Osteoblast (primary cell): Measurements from ENCODE around the gene IGSF5. TPM values are rescaled to one million over a fixed set of nuclear protein-coding genes. Genes with fewer than 3 reads are reported as not detected.

Experiments
- DNase-seq: peaks from one replicate; pipeline ENCODE4 v3.0.0; 2011; ENCODE audit warnings: low spot score, mixed read lengths; ENCODE audit not compliant: insufficient read length; ENCODE audit errors: missing footprints
- H2AFZ ChIP-seq: 2 replicates; pipeline ENCODE4 v1.6.0; 2011; ENCODE audit warnings: mild to moderate bottlenecking, low read length
- H3K27ac ChIP-seq: 2 replicates; pipeline ENCODE4 v1.5.1; 2011; ENCODE audit warnings: mild to moderate bottlenecking, low read depth, low read length, moderate library complexity
- H3K27me3 ChIP-seq: 2 replicates; pipeline ENCODE4 v1.6.0; 2012; ENCODE audit warnings: mild to moderate bottlenecking, control low read depth, inconsistent platforms, low read length, moderate library complexity; ENCODE audit not compliant: insufficient read depth
- H3K36me3 ChIP-seq: 2 replicates; pipeline ENCODE4 v1.5.1; 2011; ENCODE audit warnings: mild to moderate bottlenecking, low read length, control low read depth, moderate library complexity; ENCODE audit not compliant: insufficient read depth
- H3K4me1 ChIP-seq: 2 replicates; pipeline ENCODE4 v1.5.1; 2011; ENCODE audit warnings: mild to moderate bottlenecking, low read length, control low read depth, moderate library complexity; ENCODE audit not compliant: insufficient read depth
- H3K4me2 ChIP-seq: 2 replicates; pipeline ENCODE4 v1.6.0; 2011; ENCODE audit warnings: mild to moderate bottlenecking, low read length; ENCODE audit not compliant: insufficient read depth
- H3K4me3 ChIP-seq: fragments of 200-600 bp; sonication (generic); 3 replicates; pipeline ENCODE4 v1.5.1; 2012; ENCODE audit warnings: mild to moderate bottlenecking, low read length, inconsistent platforms; ENCODE audit not compliant: insufficient read depth
- H3K79me2 ChIP-seq: 2 replicates; pipeline ENCODE4 v1.6.0; 2012; ENCODE audit warnings: mild to moderate bottlenecking, low read length, control low read depth, inconsistent platforms; ENCODE audit not compliant: insufficient read depth
- H3K9me3 ChIP-seq: 2 replicates; pipeline ENCODE4 v1.5.1; 2011; ENCODE audit warnings: low read depth, low read length, control low read depth
- H4K20me1 ChIP-seq: 2 replicates; pipeline ENCODE4 v1.6.0; 2012; ENCODE audit warnings: mild to moderate bottlenecking, low read length, control low read depth; ENCODE audit not compliant: insufficient read depth
- total RNA-seq: library from RNA; depleted of rRNA; stranded (reverse); fragments of >200 nt; gene quantifications from 2 replicates; pipeline ENCODE4 v1.2.3, GENCODE V29; 2012
- TF ChIP-seq, protein P1 (sequence below): IDR thresholded peaks from 2 replicates; pipeline ENCODE4 v1.5.1; 2011; ENCODE audit warnings: mild to moderate bottlenecking, low read depth, low read length, moderate library complexity; ENCODE audit errors: extremely low read depth

The IGSF5 gene
- total RNA-seq, 1 donor = not detected

DNA sequence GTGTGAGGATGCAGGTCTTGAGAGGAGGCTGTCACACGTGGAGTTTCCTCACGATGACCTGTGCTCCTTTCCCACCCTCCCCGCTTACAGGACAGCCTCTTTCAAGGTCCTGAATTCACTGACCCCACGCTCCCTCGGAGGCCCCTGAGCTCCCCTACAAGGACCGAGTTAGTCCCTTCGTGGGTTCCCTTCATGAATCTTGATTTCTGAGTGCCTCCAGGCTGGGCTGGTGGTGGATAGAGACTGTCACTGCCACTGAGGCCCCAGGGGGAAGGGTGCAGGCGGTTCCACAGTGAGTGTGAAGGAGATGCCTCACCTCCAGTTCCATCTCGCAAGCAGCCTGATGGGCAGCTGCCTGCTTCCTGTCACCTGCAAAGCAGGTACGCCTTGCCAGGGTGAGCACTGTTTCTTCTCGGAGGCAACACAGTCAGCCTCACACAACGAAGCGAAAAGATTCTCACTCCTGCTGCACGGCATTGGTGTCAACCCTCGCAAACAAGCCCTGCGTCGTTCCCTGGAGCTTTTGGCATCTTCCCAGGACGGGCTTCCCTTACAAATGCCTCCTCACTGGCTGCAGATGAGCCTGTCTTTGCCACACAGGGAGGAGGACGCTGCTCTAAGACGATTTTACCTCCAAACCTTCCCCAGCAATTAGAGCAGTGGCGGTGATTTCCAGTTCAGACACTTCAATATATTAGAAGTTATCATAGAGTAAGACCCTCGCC is 95.6 kb downstream of the IGSF5 start:
- Histone ChIP-seq H3K27ac (no peak overlapping the region), H3K4me2 (no peak overlapping the region), H2AFZ (no peak overlapping the region), H3K9me3 (no peaks in the 10 kb centered on the region), H3K4me1 (no peaks in the 10 kb centered on the region), H3K27me3 (no peaks in the 10 kb centered on the region), H4K20me1 (no peaks in the 10 kb centered on the region), H3K4me3 (no peak overlapping the region), H3K79me2 (no peaks in the 10 kb centered on the region), H3K36me3 (no peaks in the 10 kb centered on the region)
- no peak for DNase-seq
- TF ChIP-seq, protein P1, sequence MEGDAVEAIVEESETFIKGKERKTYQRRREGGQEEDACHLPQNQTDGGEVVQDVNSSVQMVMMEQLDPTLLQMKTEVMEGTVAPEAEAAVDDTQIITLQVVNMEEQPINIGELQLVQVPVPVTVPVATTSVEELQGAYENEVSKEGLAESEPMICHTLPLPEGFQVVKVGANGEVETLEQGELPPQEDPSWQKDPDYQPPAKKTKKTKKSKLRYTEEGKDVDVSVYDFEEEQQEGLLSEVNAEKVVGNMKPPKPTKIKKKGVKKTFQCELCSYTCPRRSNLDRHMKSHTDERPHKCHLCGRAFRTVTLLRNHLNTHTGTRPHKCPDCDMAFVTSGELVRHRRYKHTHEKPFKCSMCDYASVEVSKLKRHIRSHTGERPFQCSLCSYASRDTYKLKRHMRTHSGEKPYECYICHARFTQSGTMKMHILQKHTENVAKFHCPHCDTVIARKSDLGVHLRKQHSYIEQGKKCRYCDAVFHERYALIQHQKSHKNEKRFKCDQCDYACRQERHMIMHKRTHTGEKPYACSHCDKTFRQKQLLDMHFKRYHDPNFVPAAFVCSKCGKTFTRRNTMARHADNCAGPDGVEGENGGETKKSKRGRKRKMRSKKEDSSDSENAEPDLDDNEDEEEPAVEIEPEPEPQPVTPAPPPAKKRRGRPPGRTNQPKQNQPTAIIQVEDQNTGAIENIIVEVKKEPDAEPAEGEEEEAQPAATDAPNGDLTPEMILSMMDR = no peak

DNA sequence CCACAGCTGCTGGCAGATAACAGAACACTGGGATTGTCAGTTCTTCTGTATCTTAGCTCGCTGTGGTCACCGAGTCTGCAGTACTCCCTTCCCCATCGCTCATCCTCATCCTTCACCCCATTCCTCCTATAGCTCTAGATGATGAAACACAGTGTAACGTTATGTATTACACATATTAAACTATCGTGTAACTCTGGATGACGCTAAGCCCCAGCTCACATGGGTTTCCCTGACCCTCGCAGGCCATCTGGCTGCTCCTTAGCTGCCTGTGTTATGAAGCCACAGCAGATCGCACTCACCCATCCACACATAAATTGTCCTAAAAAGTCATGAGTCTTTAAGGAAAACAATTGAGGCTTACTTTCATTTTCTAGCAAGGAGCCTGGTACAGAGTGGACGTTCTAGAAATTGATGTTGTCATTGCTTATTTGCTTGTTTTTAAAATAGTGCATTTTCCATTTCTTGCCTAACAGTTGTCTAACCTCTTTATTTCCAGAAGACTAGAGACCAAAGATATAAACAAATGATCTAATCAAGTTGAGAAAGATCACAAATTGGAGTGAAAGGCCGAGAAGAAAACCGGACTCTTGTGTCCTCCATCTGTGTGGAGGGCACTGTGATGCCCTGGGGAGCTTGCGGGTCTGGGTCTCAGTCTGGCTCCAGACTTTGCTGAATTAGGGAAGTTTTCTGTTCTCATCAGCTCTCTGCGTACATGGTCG is 97.9 kb downstream of the IGSF5 start:
- H3K4me1 ChIP-seq = no peaks in the 10 kb centered on the region
- DNase-seq = no peak
- H3K27me3 ChIP-seq = no peaks in the 10 kb centered on the region
- H3K9me3 ChIP-seq = no peaks in the 10 kb centered on the region
- TF ChIP-seq, protein P1 = no peak
- no peaks in the 10 kb centered on the region for H4K20me1 ChIP-seq
- H3K4me3 ChIP-seq = no peak overlapping the region
- H3K79me2 ChIP-seq = no peaks in the 10 kb centered on the region
- H2AFZ ChIP-seq = no peak overlapping the region
- no peak overlapping the region for H3K27ac ChIP-seq
- no peaks in the 10 kb centered on the region for H3K36me3 ChIP-seq
- no peak overlapping the region for H3K4me2 ChIP-seq

DNA sequence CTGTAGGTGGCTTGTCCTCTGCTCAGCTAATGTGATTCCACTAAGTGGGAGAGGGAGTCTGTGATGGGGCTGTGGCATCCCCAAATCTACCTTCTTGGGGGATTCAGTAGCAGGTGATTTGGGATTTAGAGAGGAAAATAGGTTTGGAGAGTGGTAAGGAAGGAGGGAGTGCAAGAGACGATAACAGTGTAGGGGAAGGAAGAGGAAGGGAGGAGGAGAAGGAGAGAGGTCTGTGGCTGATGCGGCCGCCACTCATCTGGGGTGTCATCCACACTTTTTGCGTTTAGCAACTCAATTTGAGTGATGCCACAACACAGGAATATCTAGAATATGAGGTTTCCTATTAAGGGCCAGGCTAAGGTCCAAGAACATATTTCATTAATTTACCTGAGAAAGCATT is 98.5 kb downstream of the IGSF5 start:
- DNase-seq = no peak
- TF ChIP-seq, protein P1 = no peak
- H3K9me3 ChIP-seq = no peaks in the 10 kb centered on the region
- H3K27me3 ChIP-seq = no peaks in the 10 kb centered on the region
- no peak overlapping the region for H3K4me3 ChIP-seq
- no peaks in the 10 kb centered on the region for H3K4me1 ChIP-seq
- H4K20me1 ChIP-seq = no peaks in the 10 kb centered on the region
- H3K4me2 ChIP-seq = no peak overlapping the region
- H3K36me3 ChIP-seq = no peaks in the 10 kb centered on the region
- H3K27ac ChIP-seq = no peak overlapping the region
- H3K79me2 ChIP-seq = no peaks in the 10 kb centered on the region
- H2AFZ ChIP-seq = no peak overlapping the region

DNA sequence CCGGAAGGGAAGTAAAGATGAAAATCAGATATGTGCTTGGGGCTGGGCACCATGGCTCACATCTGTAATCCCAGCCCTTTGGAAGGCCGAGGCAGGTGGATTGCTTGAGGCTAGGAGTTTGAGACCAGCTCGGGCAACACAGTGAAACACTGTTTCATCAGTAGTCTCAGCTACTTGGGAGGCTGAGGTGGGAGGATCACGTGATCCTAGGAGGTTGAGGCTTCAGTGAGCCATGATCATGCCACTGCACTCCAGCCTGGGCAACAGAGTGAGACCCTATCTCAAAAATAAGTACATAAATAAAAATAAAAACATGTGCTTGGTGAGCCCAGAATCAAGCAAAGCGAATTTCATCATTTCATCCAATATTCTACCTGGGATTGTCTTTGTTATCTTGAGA is 98.9 kb downstream of the IGSF5 start:
- H3K4me1 ChIP-seq = no peaks in the 10 kb centered on the region
- no peaks in the 10 kb centered on the region for H3K36me3 ChIP-seq
- no peaks in the 10 kb centered on the region for H3K79me2 ChIP-seq
- H3K27ac ChIP-seq = no peak overlapping the region
- no peak overlapping the region for H3K4me2 ChIP-seq
- H2AFZ ChIP-seq = no peak overlapping the region
- no peaks in the 10 kb centered on the region for H3K27me3 ChIP-seq
- no peaks in the 10 kb centered on the region for H3K9me3 ChIP-seq
- no peaks in the 10 kb centered on the region for H4K20me1 ChIP-seq
- H3K4me3 ChIP-seq = no peak overlapping the region
- TF ChIP-seq, protein P1 = no peak
- DNase-seq = no peak
